Ovary (tissue), 9 donors: ENCODE measurements around the gene ALPK3. TPM values are rescaled to one million over a fixed set of nuclear protein-coding genes. Genes with fewer than 3 reads are reported as not detected.

Experiments used
- DNase-seq, 5 donors: peaks; one replicate each; pipeline ENCODE4 v3.0.0-alpha.2; 2019 to 2020
- H3K27ac ChIP-seq, 2 donors: fragments of 200-600 bp; one replicate each; pipeline versions ENCODE4 v1.5.1 to v1.8.0; 2019 to 2022
- H3K27me3 ChIP-seq: fragments of 200-600 bp; one replicate; pipeline ENCODE4 v1.8.0; 2022
- H3K36me3 ChIP-seq: fragments of 200-600 bp; sonication (generic); one replicate; pipeline ENCODE4 v1.5.1; 2019
- H3K4me1 ChIP-seq: one replicate; pipeline ENCODE4 v1.8.1; 2013; ENCODE audit warnings: mild to moderate bottlenecking, moderate library complexity; ENCODE audit not compliant: insufficient read depth
- H3K4me3 ChIP-seq: fragments of 200-600 bp; sonication (generic); one replicate; pipeline ENCODE4 v1.5.1; 2017
- H3K9me3 ChIP-seq, 2 donors: fragments of 200-600 bp in 1 of 2; sonication (generic) in 1 of 2; one replicate each; pipeline versions ENCODE4 v1.5.1 to v1.8.1; 2013 to 2019; ENCODE audit warnings: mild to moderate bottlenecking in 1 of 2, moderate library complexity in 1 of 2
- EP300 ChIP-seq: sonication (generic); formaldehyde crosslinking; IDR thresholded peaks from one replicate; pipeline ENCODE4 v1.6.1; 2017; ENCODE audit warnings: antibody characterized with exemption
- POLR2A ChIP-seq: fragments of 450-650 bp; IDR thresholded peaks from one replicate; pipeline ENCODE4 v1.6.1; 2017; ENCODE audit warnings: antibody characterized with exemption, mild to moderate bottlenecking, moderate library complexity
- WGBS, 3 donors: extraction: QIAGEN DNeasy Blood & Tissue Kit in 1 of 3; methylation state at CpG; one replicate each; pipeline versions ENCODE4 v1.1.5 to v1.1.7; 2013 to 2017; 5-methylcytosine and 5-hydroxymethylcytosine counted together
- intact Hi-C, 4 donors: fragments of 100-400 bp; cut with DNase I; formaldehyde crosslinking; loops; one replicate each; pipeline versions ENCODE4 v1.11.0 to v1.15.1; 2022 to 2023
- polyA plus RNA-seq, 2 donors: library from polyadenylated mRNA; stranded (reverse); fragments of 200-250 nt in 1 of 2; fragments of 350-450 nt in 1 of 2; fragmentation: Illumina TruSeq in 1 of 2; extraction: RNeasy Lipid Tissue Mini Kit (QIAGEN cat#74804) in 1 of 2; gene quantifications; one replicate each; pipeline ENCODE4 v1.2.3, GENCODE V29; 2013 to 2014
- total RNA-seq, 7 donors: library from RNA; depleted of rRNA in 2 of 7; stranded (reverse); fragments of >200 nt in 2 of 7; fragmentation: NEBNext Ultra II Directional in 3 of 7; extraction: Animal tissue kit (Norgen Biotek cat#: 25700) in 3 of 7; gene quantifications; one replicate each; pipeline versions ENCODE4 v1.1.0 to v1.2.4, GENCODE V29; 2016 to 2023
- TF ChIP-seq, protein P1 (sequence below), 3 donors: fragments of 450-650 bp in 2 of 3; fragments of 200-600 bp in 1 of 3; IDR thresholded peaks; one replicate each; pipeline versions ENCODE4 v1.5.1 to v1.8.0; 2016 to 2022; ENCODE audit warnings: antibody characterized with exemption in 3 of 3, mild to moderate bottlenecking in 1 of 3
- donor health status: DM: no; HTN: no; CAD: no; lungs with moderate emphysema.
- donor health status: DM: no; HTN: no; CAD: no.
- donor health status: Bipolar disorder and iron deficiency.
- donor health status: DM: yes; HTN: yes; CAD: no.
- donor health status: DM: no; HTN: no; CAD: no.
- donor health status: DM: yes; HTN: yes; CAD: no.

ALPK3 gene
- total and polyA plus RNA-seq, 9 donors, result 0.48 to 2.8 (median 1.0) TPM

DNA sequence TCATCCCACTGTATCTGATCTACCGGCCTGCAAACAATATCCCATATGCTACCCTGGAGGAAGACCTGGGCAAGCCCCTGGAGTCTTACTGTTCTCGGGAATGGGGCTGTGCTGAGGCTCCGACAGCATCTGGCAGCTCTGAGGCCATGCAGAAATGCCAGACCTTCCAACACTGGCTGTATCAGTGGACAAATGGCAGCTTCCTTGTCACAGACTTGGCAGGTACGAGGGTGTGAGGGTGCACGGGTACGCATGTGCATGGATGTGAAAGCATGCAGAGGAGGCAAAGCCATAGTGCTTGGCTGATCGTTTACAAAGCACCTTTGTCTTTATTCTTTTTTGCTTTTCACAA lies 47.3 kb downstream of the ALPK3 start:
- no peaks in the 10 kb centered on the region for H3K36me3 ChIP-seq
- H3K27ac ChIP-seq, result no peak overlapping the region
- intact Hi-C loops, result no loop called here
- DNase-seq, result no peak
- H3K4me1 ChIP-seq, result no peaks in the 10 kb centered on the region
- no peaks in the 10 kb centered on the region for H3K27me3 ChIP-seq
- no peaks in the 10 kb centered on the region for H3K9me3 ChIP-seq
- no peak overlapping the region for H3K4me3 ChIP-seq
- no peak for TF ChIP-seq POLR2A
- WGBS, 3 donors, result 45 to 73% (median 66%) methylated on average over 7 of the region's 7 CpGs

DNA sequence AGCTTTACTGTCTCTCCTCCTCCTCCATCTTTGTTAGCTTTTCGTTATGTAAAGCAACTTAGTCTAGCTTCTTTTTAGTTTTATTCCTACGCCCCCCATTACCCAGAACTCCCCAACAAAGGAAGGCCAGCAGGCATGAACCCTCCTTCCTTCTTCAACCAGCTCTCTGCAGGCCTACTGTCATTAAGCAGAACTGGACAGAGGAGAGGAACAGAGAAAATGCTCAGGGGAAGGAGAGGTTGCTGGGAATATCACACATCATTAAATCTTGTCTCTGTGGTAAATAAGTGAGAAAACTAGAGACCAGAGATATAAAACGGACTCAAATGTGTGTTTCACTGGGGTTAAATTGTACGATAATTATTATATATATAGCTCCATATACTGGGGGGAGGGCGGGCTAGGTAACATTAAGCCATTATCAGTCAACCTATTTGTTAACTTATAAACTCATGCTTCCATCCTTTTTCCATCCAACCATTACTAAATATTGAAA lies 48.0 kb downstream of the ALPK3 start:
- H3K27ac ChIP-seq, result no peak overlapping the region
- DNase-seq, result no peak
- no peaks in the 10 kb centered on the region for H3K4me1 ChIP-seq
- no peaks in the 10 kb centered on the region for H3K36me3 ChIP-seq
- 83 to 93% (median 92%) methylated on average over 5 of the region's 5 CpGs for WGBS, 3 donors
- intact Hi-C loops, result loop anchor here in 1 of 4 donors (5.0 kb wide), 1 partner anchor 67 kb away; no protein-coding TSS in a partner anchor
- no peaks in the 10 kb centered on the region for H3K27me3 ChIP-seq
- no peak overlapping the region for H3K4me3 ChIP-seq
- H3K9me3 ChIP-seq, result no peaks in the 10 kb centered on the region
- TF ChIP-seq EP300 (no peak), POLR2A (no peak)
- TF ChIP-seq, protein P1, sequence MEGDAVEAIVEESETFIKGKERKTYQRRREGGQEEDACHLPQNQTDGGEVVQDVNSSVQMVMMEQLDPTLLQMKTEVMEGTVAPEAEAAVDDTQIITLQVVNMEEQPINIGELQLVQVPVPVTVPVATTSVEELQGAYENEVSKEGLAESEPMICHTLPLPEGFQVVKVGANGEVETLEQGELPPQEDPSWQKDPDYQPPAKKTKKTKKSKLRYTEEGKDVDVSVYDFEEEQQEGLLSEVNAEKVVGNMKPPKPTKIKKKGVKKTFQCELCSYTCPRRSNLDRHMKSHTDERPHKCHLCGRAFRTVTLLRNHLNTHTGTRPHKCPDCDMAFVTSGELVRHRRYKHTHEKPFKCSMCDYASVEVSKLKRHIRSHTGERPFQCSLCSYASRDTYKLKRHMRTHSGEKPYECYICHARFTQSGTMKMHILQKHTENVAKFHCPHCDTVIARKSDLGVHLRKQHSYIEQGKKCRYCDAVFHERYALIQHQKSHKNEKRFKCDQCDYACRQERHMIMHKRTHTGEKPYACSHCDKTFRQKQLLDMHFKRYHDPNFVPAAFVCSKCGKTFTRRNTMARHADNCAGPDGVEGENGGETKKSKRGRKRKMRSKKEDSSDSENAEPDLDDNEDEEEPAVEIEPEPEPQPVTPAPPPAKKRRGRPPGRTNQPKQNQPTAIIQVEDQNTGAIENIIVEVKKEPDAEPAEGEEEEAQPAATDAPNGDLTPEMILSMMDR (IDR thresholded peaks at IDR 0.05), result no peak

DNA sequence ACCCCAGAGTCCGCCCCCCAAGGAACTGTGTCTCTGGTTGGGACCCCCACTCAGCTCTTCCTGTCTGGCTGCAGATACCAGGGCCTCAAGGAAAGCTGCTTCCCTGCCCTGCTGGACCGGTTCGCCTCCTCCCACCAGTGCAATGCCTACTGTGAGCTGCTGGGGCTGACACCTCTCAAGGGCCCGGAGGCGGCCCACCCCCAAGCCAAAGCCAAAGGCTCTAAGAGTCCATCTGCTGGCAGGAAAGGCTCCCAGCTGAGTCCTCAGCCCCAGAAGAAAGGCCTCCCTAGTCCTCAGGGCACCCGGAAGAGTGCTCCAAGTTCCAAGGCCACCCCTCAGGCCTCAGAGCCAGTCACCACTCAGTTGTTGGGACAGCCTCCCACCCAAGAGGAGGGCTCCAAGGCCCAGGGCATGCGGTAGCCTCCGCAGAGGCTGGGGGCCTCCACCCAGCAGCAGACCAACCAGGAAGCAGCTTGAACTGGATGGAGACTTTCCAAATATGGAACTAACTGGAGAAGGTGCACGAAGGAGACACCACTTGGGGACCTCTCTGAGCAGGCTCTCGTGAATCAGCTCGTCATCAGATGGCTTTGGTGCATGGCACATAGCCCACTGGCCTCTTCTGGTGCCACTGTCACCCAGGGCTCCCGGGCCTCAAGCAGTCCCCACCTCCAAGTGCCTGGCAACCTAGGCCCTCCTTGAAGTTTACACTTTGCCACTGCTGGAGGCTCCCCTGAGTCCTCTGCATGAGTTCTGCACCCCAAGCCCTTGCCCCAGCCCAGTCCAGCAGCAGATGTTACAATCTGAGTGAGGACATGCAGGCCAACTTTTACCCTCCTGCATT lies 51.1 kb downstream of the ALPK3 start:
- DNase-seq, result no peak
- Histone ChIP-seq H3K27me3 (no peaks in the 10 kb centered on the region), H3K36me3 (no peaks in the 10 kb centered on the region), H3K4me3 (no peak overlapping the region), H3K27ac (no peak overlapping the region), H3K4me1 (no peaks in the 10 kb centered on the region), H3K9me3 (no peaks in the 10 kb centered on the region)
- WGBS, 3 donors, result 80 to 96% (median 92%) methylated on average over 10 to 12 of the region's 12 CpGs
- intact Hi-C loops, result loop anchor here in 1 of 4 donors (5.0 kb wide), 1 partner anchor 64 kb away; no protein-coding TSS in a partner anchor
- TF ChIP-seq EP300 (no peak), POLR2A (no peak)
- TF ChIP-seq, protein P1 (IDR thresholded peaks at IDR 0.05), result no peak

DNA sequence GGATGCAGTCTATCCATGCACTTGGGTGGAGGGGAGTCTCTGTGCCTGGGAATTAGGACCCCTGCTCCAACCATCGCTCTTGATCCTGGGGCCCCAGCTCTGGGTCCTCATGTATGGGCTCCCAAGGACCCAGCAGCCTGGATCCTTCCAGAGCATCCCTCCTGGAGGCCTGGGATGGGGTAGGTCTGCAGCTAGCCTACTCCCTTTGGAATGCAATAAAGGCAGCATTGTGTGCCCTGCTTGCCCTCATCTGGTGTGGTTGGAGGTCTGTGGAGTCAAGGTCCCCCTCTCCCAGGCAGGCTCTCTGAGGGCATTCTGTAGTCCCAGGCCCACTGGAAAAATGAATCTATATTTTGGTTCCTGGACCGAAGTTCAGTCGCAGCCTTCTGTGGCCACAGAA lies 52.4 kb downstream of the ALPK3 start:
- H3K4me1 ChIP-seq, result peaks cover 1% of the 10 kb centered on the region

More for the DNA sequence above, 52.4 kb downstream of the ALPK3 start:
- H3K4me3 ChIP-seq, result no peak overlapping the region
- H3K27ac ChIP-seq, result no peak overlapping the region
- intact Hi-C loops, result loop anchor here in 1 of 4 donors (5.0 kb wide), 1 partner anchor 63 kb away; no protein-coding TSS in a partner anchor
- no peak for DNase-seq
- 93 to 100% (median 100%) methylated on average over 3 of the region's 3 CpGs for WGBS, 3 donors
- H3K27me3 ChIP-seq, result no peaks in the 10 kb centered on the region
- no peak for TF ChIP-seq POLR2A
- TF ChIP-seq, protein P1 (IDR thresholded peaks at IDR 0.05), result no peak
- no peak for TF ChIP-seq EP300
- no peaks in the 10 kb centered on the region for H3K36me3 ChIP-seq
- H3K9me3 ChIP-seq, result no peaks in the 10 kb centered on the region
